DMS 273 (cell line): ENCODE results near the gene KLF8.
"Not testable (repeated sequence)": the region's sequence is repeated elsewhere in the genome, so short reads cannot be mapped to it uniquely, and the experiment has no call there.

Source experiments
- DNase-seq: peaks from one replicate; lab custom pipeline; 2025; ENCODE audit not compliant: unreplicated experiment; lab: John Stamatoyannopoulos, UW

The KLF8 gene

DNA sequence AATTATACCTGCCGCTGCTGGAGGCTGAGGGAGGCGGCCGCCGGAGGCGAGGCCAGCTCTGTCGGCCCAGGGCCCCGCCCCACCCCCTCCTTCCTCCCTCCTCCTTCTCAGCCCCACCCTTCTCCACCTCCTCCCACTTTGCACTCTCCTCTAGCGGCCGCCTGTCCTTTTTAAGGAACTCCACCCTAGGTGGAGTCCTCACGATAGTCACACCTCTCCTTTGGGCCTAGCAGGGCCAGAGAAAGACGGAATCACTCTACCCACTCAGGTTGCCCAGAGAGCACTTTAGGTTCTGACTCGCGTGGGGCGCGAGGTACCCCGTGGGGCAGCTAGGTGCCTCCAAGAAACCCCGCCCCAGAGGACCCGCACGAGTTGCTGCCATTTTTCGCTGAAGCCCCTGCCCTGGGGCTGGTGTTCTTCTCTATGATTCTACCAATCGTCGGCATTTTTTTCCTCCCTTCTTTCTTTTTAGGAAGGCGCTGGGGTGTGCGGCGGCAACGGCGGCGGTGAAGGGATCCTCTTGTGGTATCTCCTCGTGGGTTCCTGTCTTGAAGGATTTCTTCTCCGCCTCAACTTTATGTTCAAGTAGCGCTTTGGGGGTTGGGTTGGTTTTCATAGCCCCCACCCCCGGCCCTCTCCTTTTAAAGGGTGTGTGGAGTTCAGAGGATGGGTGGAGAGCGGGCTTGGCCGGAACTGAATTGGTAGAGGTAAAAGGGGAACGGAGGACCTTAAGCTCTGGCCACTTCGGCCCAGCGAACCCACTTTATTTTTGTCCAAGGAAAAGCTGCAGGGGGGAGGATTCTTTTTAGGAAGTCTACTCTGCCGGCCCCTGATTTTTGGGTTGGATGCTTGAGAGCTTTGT is at the start of gene KLF8:
KLF8 (plus strand) TSS at position 136 of the 862 bp plus-strand sequence. CDS start 979 bp downstream, outside the sequence.
- DNase-seq, result peak; percentile 18

DNA sequence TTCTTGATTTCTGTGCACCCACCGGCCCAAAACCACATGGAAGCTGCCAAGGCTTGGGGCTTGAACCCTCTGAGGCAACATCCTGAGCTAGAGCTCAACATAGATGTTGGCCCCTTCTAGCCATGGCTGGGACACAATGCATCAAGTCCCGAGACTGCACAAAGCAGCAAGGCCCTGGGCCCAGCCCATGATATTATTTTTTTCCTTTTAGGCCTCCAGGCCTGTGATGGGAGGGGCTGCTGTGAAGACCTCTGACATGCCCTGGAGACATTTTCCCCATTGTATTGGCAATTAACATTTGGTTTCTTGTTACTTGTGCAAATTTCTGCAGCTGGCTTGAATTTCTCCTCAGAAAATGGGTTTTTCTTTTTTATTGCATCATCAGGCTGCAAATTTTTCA is 25.2 kb upstream of the KLF8 start:
- not testable (repeated sequence) for DNase-seq

DNA sequence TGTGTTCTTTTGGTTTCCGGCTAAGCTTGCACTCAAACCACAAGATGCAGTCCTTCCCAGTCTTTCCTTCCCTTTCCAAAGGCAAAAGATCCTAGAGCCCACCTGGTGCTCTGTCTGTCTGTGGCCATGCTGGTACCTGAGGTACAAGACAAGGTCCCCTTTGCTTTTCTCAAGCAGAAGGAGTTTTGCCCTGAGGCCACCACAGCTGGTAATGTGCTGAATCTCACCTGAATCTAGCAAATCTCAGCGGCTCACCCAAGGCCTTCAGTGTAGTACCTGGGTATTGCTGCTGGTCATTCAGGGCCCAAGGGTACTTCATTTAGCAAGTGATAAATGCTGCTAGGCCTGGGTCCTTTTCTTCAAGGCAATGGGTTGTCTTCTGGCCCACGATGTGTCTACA is 20.5 kb upstream of the KLF8 start:
- no peak for DNase-seq

DNA sequence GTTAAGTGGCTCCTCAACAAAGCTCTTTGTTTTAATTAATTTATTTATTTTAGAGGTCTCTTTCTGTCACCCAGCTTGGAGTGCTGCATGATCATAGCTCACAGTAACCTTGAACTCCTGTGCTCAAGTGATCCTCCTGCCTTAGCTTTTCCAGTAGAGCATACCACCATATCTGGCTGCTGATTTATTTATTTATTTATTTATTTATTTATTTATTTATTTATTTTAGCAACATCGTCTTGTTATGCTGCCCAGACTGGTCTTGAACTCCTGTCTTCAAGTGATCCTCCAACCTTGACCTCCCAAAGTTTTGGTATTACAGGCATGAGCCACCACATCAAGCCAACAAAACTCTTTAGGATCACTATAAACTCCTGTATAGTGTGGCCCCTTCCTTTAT is 15.8 kb upstream of the KLF8 start:
- DNase-seq, result no peak

DNA sequence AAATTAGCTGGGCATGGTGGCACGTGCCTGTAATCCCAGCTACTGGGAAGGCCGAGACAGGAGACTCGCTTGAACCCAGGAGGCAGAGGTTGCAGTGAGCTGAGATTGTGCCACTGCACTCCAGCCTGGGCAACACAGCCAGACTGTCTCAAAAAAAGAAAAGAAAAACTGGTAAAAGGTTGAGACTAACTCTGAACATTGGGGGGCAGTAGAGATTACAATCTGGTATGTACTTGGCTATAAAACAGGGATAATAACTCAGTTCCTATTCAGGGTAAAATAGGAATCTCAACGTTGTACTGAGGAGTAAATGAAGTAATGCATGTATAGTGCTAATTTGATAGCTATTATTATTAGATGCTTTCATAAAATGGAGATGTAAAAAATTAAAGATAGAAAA is 12.5 kb upstream of the KLF8 start:
- peak; percentile 15 for DNase-seq

DNA sequence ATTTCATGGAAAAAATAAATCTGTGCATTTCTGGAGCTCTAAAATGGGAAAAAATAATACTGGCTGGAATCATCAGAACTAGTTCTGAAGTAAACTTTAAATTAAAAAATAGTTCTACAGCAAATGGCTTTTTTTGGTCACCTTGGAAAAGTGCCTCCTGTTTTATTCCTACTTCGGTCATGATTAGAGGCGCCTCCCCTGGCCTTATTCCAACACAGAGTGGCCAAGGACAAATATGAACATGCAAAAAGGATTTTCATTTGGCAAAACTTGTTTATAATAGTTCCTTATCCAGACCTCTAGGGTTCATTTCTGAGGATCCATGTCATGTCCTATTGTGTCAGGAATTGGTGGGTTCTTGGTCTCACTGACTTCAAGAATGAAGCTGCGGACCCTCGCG is 11.1 kb upstream of the KLF8 start:
- DNase-seq, result no peak

DNA sequence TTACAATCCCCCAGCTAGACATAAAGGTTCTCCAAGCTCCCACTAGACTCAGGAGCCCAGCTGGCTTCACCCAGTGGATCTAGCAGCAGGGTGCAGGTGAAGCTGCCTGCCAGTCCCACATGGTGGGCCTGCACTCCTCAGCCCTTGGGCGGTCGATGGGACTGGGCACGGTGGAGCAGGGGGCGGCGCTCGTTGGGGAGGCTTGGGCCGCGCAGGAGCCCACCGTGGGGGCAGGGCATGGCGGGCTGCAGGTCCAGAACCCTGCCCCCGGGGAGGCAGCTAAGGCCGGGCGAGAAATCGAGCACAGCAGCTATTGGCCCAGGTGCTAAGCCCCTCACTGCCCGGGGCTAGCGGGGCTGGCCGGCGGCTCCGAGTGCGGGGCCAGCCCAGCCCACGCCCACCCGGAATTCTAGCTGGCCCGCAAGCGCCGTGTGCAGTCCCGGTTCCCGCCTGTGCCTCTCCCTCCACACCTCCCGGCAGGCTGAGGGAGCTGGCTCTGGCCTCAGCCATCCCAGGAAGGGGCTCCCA is 9.6 kb upstream of the KLF8 start:
- no peak for DNase-seq

DNA sequence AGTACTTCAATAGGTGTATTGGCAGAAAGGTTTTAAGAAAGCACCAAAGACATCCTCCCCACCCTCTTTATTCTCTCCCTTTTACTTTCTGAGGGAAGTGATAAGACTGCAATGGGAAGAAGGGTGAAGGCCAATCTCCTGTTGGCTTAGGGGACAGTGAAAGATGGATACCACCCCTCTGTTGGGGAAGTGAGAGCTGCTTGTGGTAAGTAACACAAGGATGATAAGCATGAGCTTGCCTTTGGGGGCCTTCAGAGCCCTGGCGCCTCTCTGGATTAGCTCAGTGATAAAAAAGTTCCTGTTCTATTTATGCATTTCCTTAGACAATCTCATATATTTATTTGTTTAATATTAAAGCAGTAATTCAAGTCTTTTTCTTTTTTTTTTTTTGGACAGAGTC is 5.2 kb upstream of the KLF8 start:
- no peak for DNase-seq

DNA sequence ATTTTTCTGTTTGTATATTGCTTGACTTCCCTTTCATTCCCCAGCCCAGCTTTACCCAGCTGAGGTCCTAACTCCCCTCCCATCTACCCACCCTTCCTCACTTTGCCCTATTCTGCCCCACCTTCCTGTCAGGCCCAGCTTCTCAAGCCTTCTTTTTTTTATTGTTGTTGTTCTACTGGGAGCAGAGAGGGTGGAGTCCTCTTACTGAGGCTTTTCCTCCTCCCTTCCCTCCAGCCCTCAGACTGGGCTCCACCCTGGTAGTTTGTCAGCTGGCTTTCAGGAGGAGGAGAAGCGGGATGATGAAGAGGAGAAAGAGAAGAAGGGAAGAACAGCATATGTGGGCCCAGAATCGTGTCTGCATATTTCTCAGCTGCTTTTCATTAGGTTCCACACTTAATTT is 3.2 kb upstream of the KLF8 start:
- DNase-seq, result no peak

DNA sequence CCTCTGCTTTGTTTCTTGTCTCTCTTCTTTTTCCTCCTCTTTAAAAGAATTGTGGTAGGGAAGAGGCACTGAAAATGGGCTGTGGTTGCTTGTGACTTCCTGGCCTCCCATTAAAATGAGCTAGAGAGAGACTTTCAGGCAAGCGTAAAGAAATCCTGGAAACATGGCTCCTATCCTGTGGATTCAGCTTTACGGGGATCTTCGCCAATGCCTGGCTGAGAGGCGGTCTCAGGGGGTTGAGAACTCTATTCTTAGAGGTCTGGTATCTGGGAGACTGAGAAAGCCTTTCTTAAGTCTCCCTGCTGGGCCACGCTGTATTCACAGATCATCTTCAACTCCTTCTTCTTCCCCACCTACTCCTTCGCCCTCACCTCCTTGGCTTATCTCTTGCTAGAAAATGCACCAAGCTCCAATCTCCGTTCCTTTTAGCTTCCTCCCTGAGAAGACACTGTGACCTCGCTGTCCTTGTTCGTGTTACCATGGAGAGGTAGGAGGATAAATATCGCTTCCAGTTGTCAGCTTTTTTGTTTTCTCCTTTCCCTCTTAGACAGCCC is 542 bp upstream of the KLF8 start:
- no peak for DNase-seq

DNA sequence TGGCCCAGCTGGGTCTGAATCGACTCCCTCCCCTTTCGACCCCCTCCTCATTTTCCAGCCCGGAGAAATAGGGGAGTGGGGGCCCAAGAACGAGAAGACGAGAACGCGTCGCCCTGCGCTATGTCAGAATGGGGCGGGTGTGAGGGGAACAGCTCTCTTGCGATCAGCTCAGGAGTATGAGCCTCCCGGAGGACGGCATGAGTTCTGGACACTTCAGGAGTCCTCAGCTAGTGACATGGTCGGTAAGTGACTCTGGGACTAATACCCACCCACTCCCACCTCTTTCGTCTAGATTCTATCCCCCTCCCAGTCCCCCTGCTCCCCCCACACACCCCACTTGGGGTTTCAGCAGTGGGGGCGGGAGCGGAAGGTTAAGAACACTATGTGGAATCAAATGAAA is 944 bp downstream of the KLF8 start:
- DNase-seq, result no peak

DNA sequence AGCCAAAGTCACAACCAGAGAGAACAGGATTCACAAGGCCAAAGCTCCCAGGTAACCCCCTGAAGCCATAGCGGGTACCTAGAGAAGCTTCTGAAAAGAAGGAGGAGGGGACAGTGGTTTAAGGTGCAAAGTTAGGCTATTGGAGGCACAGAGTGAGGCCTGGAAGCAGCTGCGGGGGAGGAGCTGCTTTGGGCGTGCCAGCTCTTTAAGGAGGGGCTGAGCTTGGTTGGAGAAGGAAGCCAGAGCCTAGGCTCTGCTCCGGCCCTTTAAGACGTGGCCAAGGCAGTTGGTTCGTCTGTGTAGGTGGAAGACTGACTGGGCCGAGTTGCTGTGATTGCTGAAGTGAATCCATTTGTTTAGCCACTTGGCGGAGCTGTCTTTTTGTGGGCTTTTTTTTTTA is 1.5 kb downstream of the KLF8 start:
- DNase-seq, result no peak

DNA sequence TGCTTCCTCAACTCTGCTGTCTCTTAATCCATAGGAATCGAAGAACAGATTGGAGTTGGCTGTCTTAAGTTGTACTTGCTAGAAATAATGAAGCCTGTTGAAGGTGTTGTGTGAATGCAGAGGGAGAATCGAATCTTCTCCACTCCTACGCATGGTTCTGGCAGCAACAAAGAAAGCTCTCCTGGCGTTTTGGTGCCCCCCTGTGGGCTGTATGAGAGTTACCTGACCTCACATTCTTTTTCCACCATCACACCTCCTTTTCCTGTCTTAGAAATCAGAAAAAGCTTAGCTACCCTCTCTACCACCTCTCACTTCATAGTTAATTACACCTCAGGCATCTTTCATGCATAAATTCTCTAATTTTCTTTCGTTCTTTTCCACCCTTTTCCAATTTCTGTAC is 16.3 kb downstream of the KLF8 start:
- DNase-seq, result peak; percentile 72

DNA sequence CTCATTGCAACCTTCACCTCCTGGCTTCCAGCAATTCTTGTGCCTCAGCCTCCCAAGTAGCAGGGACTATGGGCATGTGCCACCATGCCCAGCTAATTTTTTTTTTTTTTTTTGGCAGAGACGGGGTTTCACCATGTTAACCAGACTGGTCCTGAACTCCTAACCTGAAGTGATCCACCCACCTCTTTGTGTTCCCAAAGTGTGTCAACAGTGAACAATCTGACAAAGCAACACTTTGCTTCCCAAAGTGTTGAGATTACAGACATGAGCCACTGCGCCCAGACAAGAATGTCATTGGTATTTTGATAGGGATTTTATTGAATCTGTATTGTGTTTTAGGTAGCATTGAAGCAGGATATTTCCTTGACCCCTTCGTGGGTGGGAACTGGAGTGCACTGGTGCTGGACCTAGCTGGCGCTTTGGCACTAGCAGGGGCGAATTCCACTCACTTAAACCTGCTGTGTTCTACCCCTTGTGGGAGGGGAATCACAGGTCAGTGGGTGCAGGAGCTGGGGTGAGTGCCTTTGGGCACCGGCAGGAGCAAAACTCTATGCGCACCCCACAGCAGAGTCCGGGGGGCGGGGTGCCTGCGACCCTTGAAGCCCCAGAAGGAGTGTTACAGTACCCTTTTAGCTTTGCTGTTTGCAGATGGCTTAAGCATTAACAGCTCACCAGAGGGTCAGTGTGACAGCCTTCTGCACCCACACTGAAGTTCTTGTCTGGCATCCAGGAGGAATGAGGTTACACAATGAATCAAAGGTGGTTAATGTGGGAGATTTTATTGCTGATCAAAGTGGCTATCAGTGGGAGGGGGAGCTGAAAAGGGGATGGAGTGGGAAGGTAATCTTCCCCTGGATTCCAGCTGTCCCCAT is 21.9 kb downstream of the KLF8 start:
- DNase-seq, result no peak

DNA sequence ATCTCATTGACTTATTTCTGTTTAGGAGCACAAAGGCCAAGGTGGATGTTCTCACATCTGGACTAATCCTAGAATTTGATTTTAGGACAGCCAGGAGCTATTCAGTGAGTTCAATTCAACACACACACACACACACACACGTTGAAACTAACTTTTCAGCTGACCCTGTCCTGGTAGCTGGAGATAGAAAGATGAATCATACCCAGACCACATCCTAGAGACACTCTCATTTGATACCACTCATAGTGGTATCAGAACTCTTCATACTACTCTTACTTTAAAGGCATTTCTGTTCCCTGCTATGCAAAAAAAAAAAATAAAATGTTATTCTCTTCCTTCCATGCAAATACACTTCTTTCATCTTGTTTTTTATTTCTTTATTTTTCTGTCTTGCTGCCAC is 36.7 kb downstream of the KLF8 start:
- DNase-seq, result no peak

DNA sequence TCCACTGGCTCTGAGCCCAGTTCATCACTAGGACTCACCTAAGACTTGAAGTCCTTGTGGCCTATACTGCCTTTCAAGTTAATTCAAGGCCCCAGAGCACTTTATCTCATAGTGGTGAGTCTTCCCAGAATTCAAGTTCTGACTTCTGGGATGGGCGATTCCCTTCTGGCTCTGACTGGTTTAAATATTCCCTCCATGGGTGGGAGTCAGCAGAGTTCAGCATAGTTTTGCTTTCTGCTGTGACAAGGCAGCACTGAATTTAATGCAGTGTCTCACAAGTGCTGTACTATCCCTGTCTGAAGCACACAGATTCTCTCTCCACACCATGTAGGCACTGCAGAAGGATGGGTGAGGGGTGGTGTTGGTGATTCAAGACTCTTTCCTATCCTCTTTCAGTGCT is 46.5 kb downstream of the KLF8 start:
- DNase-seq, result no peak

DNA sequence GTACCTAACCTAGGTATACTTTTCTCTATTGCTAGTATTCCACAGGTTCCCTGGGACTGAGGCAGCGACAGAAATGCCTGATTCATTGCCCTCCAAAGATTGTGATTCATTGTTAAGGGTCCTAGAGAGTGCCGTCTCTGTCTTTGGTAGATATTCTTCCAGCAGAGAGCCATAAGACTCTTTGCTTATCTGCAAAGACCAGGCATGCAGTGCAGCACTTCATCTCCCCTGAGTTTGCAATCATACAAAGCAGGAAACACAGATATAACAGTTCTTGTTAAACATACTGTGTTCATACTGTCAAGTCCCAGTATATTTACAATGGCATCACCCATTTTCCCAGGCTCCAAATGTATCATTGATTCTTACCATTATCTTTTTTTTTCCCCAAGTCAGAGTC is 47.7 kb downstream of the KLF8 start:
- no peak for DNase-seq

DNA sequence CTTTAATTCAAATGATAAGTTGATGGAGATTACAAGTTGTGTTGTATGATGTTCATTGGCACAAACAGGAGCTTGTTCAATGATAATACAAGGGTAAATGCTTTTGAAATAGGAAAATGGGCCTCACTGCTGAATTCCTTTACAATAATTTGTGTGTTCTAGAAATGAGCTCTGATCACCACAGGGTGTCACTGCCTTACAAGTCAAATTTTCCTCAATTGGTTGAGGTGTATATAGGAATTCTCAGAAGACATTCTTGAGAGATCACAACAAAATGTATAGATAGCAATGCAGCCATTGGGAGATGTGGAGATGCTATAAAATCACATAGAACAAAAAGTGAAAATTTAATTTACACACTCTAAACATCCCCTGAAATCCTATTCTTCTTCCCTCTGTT is 49.6 kb downstream of the KLF8 start:
- peak; percentile 45 for DNase-seq

DNA sequence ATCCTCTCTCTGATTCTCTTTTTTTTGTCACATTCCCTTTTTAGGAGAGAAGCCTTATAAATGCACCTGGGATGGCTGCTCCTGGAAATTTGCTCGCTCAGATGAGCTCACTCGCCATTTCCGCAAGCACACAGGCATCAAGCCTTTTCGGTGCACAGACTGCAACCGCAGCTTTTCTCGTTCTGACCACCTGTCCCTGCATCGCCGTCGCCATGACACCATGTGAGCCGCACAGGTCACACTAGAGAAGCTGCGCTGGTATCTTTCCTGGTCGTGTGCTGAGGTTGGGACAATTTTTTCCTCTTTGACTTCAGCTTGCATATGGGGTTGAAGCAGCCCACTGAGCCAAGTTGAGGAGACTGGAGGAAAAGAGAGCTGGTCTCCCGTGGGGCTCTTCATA is 52.1 kb downstream of the KLF8 start:
- DNase-seq, result no peak

DNA sequence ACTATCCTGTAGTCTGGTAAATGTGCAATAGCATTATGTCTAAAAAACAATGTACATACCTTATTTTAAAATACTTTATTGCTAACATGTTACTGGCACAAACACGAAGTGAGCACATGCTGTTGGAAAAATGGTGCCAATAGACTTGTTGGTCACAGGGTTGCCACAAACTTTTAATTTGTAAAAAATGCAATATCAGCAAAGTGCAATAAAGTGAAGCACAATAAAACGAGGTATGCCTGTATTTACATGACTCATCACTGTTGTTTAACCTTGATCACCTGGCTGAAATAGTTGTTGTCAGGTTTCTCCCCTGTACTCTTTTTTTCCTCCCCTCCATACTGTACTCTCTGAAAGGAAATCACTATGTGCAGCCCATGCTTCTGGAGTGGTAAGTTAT is 56.5 kb downstream of the KLF8 start:
- DNase-seq, result no peak

DNA sequence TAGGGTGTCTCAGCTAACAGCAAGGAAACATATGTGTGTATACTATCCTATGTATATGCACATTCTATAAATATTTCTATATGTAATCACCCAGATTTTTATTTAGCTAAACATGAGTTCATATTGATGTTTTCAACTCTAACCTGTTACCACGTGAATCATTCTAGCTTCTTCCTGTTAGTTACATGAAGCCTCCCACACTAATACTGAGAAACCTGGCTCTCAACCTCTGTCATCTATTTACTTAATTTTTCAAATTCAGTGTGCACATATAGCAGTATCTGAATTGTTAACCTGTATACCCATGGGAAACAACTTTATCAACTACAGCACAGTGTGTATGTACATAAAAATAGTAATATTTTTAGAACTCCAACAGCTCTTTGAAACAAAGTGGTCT is 57.3 kb downstream of the KLF8 start:
- no peak for DNase-seq

DNA sequence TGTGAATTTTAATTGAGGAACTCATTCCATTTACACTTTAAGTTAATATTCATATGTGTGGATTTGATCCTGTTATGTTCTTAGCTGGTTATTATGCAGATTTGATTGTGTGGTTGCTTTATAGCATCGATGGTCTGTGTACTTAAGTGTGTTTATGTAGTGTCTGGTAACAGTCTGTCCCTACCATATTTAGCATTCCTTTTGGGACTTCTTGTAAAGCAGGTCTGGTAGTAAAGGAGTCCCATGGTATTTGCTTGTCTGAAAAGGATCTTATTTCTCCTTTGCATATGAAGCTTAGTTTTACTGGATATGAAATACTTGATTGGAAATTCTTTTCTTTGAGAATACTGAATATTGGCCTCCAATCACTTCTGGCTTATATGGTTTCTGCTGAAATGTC is 76.6 kb downstream of the KLF8 start:
- DNase-seq, result no peak
